Lower leg skin (tissue), 3 donors: ENCODE results near the gene RPUSD1.

Experiments
- CTCF ChIP-seq, 3 donors: fragments of 450-650 bp; IDR thresholded peaks; one replicate each; pipeline ENCODE4 v1.5.1; 2016; ENCODE audit warnings: antibody characterized with exemption in 3 of 3, mild to moderate bottlenecking in 3 of 3, moderate library complexity in 2 of 3
- POLR2A ChIP-seq, 2 donors: fragments of 450-650 bp; IDR thresholded peaks; one replicate each; pipeline ENCODE4 v1.6.1; 2016 to 2017; ENCODE audit warnings: antibody characterized with exemption in 2 of 2, mild to moderate bottlenecking in 1 of 2, moderate library complexity in 1 of 2

GRCh38 chr16:766008-766819 lies 22.0 kb downstream of the RPUSD1 start:
- no peak for TF ChIP-seq CTCF (IDR thresholded peaks at IDR 0.05)
- TF ChIP-seq POLR2A (IDR thresholded peaks at IDR 0.05), result no peak
